A549 (cell line): ENCODE data around the gene MRGPRD. TPM values are rescaled to one million over a fixed set of nuclear protein-coding genes. Genes with fewer than 3 reads are reported as not detected.

Experiments used
- ATAC-seq, 2 experiments: fragments of 200-7000 bp in 1 of 2; fragments of >200 bp in 1 of 2; cut with Nextera tagmentation in 1 of 2; cut with Tn5 transposase in 1 of 2; 3 replicates each; pipeline versions ENCODE4 v1.8.0 to v1.9.1; 2018 to 2020; ENCODE audit warnings: mild to moderate bottlenecking in 1 of 2, moderate library complexity in 1 of 2
- CTCF ChIA-PET: fragments of 300-600 bp; sonication (Branson Sonifier 250); formaldehyde crosslinking; extraction: SDS; loops from one replicate; lab custom pipeline; 2021; ENCODE audit warnings: antibody characterized with exemption, inconsistent platforms; lab: Yijun Ruan, JAX
- POLR2A ChIA-PET: fragments of 350-600 bp; formaldehyde crosslinking; extraction: SDS; loops from one replicate; lab custom pipeline; 2021; ENCODE audit warnings: antibody characterized with exemption, inconsistent platforms; lab: Yijun Ruan, JAX
- DNase-seq, 2 experiments: peaks; one replicate each; pipeline versions ENCODE4 v3.0.0 to v3.0.0-alpha.2; 2011 to 2016; ENCODE audit warnings: low read depth in 1 of 2, low spot score in 1 of 2
- FAIRE-seq: peaks from 2 replicates; lab custom pipeline; 2011; peaks lifted over from hg19 to GRCh38; lab: Jason Lieb, UNC
- H3K27ac ChIP-seq, 2 experiments: fragments of >200 bp; sonication (Bioruptor Twin); formaldehyde crosslinking; 3 replicates each; pipeline ENCODE4 v1.5.1; 2016 to 2017
- H3K4me1 ChIP-seq: fragments of >200 bp; sonication (Bioruptor Twin); formaldehyde crosslinking; 3 replicates; pipeline ENCODE4 v1.6.1; 2016
- H3K4me2 ChIP-seq: fragments of >200 bp; sonication (Bioruptor Twin); formaldehyde crosslinking; 3 replicates; pipeline ENCODE4 v1.6.1; 2016
- H3K4me3 ChIP-seq: fragments of >200 bp; sonication (Bioruptor Twin); formaldehyde crosslinking; 3 replicates; pipeline ENCODE4 v1.5.1; 2016
- H3K9me3 ChIP-seq: fragments of >200 bp; sonication (Bioruptor Twin); formaldehyde crosslinking; 3 replicates; pipeline ENCODE4 v1.6.1; 2016
- CBX2 ChIP-seq: fragments of 200-600 bp; sonication (generic); IDR thresholded peaks from 2 replicates; pipeline ENCODE4 v1.6.1; 2016; ENCODE audit warnings: low read depth, mild to moderate bottlenecking, borderline replicate concordance
- CHD2 ChIP-seq: fragments of 150-350 bp; IDR thresholded peaks from 2 replicates; pipeline ENCODE4 v1.6.1; 2014; ENCODE audit warnings: low read length; ENCODE audit not compliant: partially characterized antibody
- CHD4 ChIP-seq: fragments of 200-600 bp; sonication (generic); IDR thresholded peaks from 2 replicates; pipeline ENCODE4 v1.6.1; 2016; ENCODE audit warnings: antibody characterized with exemption, mild to moderate bottlenecking, borderline replicate concordance
- EHF ChIP-seq: fragments of 250-450 bp; sonication (Bioruptor Pico); IDR thresholded peaks from 2 replicates; pipeline ENCODE4 v1.5.0; 2020; ENCODE audit warnings: mild to moderate bottlenecking
- EP300 ChIP-seq, 2 experiments: fragments of >200 bp; sonication (Bioruptor Twin); formaldehyde crosslinking; IDR thresholded peaks; 2 replicates in 1 of 2; 3 replicates in 1 of 2; pipeline ENCODE4 v1.6.1; 2016 to 2017
- FOSB ChIP-seq: fragments of 250-450 bp; sonication (Bioruptor Pico); IDR thresholded peaks from 2 replicates; pipeline ENCODE4 v1.5.0; 2020; ENCODE audit warnings: mild to moderate bottlenecking, moderate library complexity
- GATA3 ChIP-seq: IDR thresholded peaks from 2 replicates; pipeline ENCODE4 v1.6.1; 2012; ENCODE audit warnings: borderline replicate concordance
- HES2 ChIP-seq: fragments of >200 bp; sonication (Bioruptor Twin); formaldehyde crosslinking; IDR thresholded peaks from 2 replicates; pipeline ENCODE4 v1.6.1; 2016
- HOXB13 ChIP-seq: fragments of 250-450 bp; sonication (Bioruptor Pico); IDR thresholded peaks from 2 replicates; pipeline ENCODE4 v1.5.0; 2020; ENCODE audit warnings: low read depth, mild to moderate bottlenecking, moderate library complexity
- HOXB5 ChIP-seq: fragments of 250-450 bp; sonication (Bioruptor Pico); IDR thresholded peaks from 2 replicates; pipeline ENCODE4 v1.5.0; 2020; ENCODE audit warnings: mild to moderate bottlenecking, moderate library complexity
- JUN ChIP-seq, 2 experiments: fragments of >200 bp; sonication (Bioruptor Twin); formaldehyde crosslinking; IDR thresholded peaks; 2 replicates in 1 of 2; 3 replicates in 1 of 2; pipeline ENCODE4 v1.6.1; 2016 to 2017
- MAX ChIP-seq: IDR thresholded peaks from 2 replicates; pipeline ENCODE4 v1.6.1; 2012
- MYC ChIP-seq: IDR thresholded peaks from 2 replicates; pipeline ENCODE4 v1.6.1; 2012; ENCODE audit warnings: mild to moderate bottlenecking, inconsistent platforms, low read length, improper control_type of control experiment, borderline replicate concordance
- NFE2L2 ChIP-seq: fragments of 150-350 bp; conservative IDR thresholded peaks from 2 replicates; pipeline ENCODE4 v1.6.1; 2014; ENCODE audit warnings: low read length
- NPAS2 ChIP-seq: fragments of 250-450 bp; sonication (Bioruptor Pico); IDR thresholded peaks from 2 replicates; pipeline ENCODE4 v1.8.0; 2022; ENCODE audit warnings: mild to moderate bottlenecking, moderate library complexity, borderline replicate concordance
- PBX3 ChIP-seq: IDR thresholded peaks from 2 replicates; pipeline ENCODE4 v1.6.1; 2012
- PHF8 ChIP-seq: fragments of 200-600 bp; sonication (generic); IDR thresholded peaks from 2 replicates; pipeline ENCODE4 v1.6.1; 2016; ENCODE audit warnings: low read depth, mild to moderate bottlenecking, antibody characterized with exemption, moderate library complexity, borderline replicate concordance
- RARB ChIP-seq: fragments of 250-450 bp; sonication (Bioruptor Pico); IDR thresholded peaks from 2 replicates; pipeline ENCODE4 v1.8.0; 2021; ENCODE audit warnings: mild to moderate bottlenecking, moderate library complexity
- RFX5 ChIP-seq: fragments of 450-650 bp; IDR thresholded peaks from 2 replicates; pipeline ENCODE4 v1.7.1; 2014; ENCODE audit warnings: antibody characterized with exemption, mild to moderate bottlenecking, moderate library complexity
- SREBF2 ChIP-seq: fragments of 450-650 bp; IDR thresholded peaks from 2 replicates; pipeline ENCODE4 v1.6.1; 2014; ENCODE audit warnings: mild to moderate bottlenecking, moderate library complexity
- ZFP36 ChIP-seq: fragments of 450-650 bp; IDR thresholded peaks from 2 replicates; pipeline ENCODE4 v1.6.1; 2014; ENCODE audit warnings: borderline replicate concordance; ENCODE audit not compliant: partially characterized antibody
- WGBS: methylation state at CpG from one replicate; pipeline ENCODE4 v1.1.6; 2017; ENCODE audit errors: missing lambda C conversion rate; 5-methylcytosine and 5-hydroxymethylcytosine counted together
- polyA plus RNA-seq, 4 experiments: library from polyadenylated mRNA; depleted of rRNA in 3 of 4; stranded (reverse); fragments of >200 nt; fragmentation: RNase III in 1 of 4; extraction: RNeasy Plus Mini Kit Qiagen cat#74134 plus additional on column Dnase treatment in 1 of 4; gene quantifications; 2 replicates in 3 of 4; 3 replicates in 1 of 4; pipeline ENCODE4 v1.2.3, GENCODE V29; 2011 to 2017
- TF ChIP-seq, protein P1 (sequence below): IDR thresholded peaks from 2 replicates; pipeline ENCODE4 v1.6.1; 2012; ENCODE audit warnings: low read depth, borderline replicate concordance
- TF ChIP-seq, protein P2 (sequence below): fragments of >200 bp; sonication (Bioruptor Twin); formaldehyde crosslinking; IDR thresholded peaks from 3 replicates; pipeline ENCODE4 v1.5.1; 2016
- TF ChIP-seq, protein P3 (sequence below): fragments of 150-350 bp; IDR thresholded peaks from 2 replicates; pipeline ENCODE4 v1.6.1; 2014; ENCODE audit warnings: low read depth, mild to moderate bottlenecking, low read length
- TF ChIP-seq, protein P4 (sequence below): fragments of 200-600 bp; sonication (generic); IDR thresholded peaks from 2 replicates; pipeline ENCODE4 v1.6.1; 2016; ENCODE audit warnings: antibody characterized with exemption, mild to moderate bottlenecking, moderate library complexity

MRGPRD gene
- polyA plus RNA-seq, 2 of the 4 experiments (the other 2 are of a cell fraction), result not detected

- H3K27ac ChIP-seq, result no peak overlapping the region
- TF ChIP-seq EP300 (IDR thresholded peaks at IDR 0.05) (no peak), MYC (no peak), PBX3 (no peak), HOXB13 (CRISPR knock-in tag) (no peak), PHF8 (no peak), GATA3 (no peak), RARB (CRISPR knock-in tag) (no peak), NPAS2 (CRISPR knock-in tag) (no peak)
- TF ChIP-seq, protein P1, sequence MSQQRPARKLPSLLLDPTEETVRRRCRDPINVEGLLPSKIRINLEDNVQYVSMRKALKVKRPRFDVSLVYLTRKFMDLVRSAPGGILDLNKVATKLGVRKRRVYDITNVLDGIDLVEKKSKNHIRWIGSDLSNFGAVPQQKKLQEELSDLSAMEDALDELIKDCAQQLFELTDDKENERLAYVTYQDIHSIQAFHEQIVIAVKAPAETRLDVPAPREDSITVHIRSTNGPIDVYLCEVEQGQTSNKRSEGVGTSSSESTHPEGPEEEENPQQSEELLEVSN, result no peak
- no peaks in the 10 kb centered on the region for H3K4me1 ChIP-seq
- ChIA-PET CTCF (no interaction called here), POLR2A (no interaction called here)
- DNase-seq (no peak), FAIRE-seq (no peak), ATAC-seq (no peak)
- no peak overlapping the region for H3K4me2 ChIP-seq
- no peaks in the 10 kb centered on the region for H3K9me3 ChIP-seq
- WGBS, result 92% methylated on average over 27 of the region's 29 CpGs
- no peak overlapping the region for H3K4me3 ChIP-seq
Observed at GRCh38 chr11:68935516-68936357, 45.0 kb downstream of the MRGPRD start.

DNA sequence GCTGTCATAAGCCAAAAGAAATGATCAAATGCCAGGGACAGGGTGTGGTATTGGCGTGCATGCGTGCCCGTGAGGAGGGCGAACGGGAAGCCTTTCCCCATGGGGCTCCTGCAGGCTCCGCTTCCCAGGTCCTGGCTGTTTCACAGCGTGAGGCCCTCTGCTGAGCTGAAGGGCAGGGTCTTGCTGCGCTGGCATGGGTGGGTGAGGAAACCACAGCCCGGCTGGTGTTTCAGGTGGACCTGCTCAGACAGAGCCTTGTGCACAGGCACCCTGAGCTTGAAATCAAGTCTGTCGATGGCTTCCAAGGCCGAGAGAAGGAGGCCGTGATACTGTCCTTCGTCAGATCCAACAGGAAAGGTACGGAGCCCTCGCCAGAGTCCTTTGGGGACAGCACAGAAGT lies 45.7 kb downstream of the MRGPRD start:
- no peak for TF ChIP-seq HOXB5 (CRISPR knock-in tag)
- no peak for TF ChIP-seq PHF8
- no peak for TF ChIP-seq NFE2L2
- no peak for TF ChIP-seq CHD2
- no peak for TF ChIP-seq JUN (IDR thresholded peaks at IDR 0.05)
- TF ChIP-seq MAX, result no peak
- TF ChIP-seq, protein P2, sequence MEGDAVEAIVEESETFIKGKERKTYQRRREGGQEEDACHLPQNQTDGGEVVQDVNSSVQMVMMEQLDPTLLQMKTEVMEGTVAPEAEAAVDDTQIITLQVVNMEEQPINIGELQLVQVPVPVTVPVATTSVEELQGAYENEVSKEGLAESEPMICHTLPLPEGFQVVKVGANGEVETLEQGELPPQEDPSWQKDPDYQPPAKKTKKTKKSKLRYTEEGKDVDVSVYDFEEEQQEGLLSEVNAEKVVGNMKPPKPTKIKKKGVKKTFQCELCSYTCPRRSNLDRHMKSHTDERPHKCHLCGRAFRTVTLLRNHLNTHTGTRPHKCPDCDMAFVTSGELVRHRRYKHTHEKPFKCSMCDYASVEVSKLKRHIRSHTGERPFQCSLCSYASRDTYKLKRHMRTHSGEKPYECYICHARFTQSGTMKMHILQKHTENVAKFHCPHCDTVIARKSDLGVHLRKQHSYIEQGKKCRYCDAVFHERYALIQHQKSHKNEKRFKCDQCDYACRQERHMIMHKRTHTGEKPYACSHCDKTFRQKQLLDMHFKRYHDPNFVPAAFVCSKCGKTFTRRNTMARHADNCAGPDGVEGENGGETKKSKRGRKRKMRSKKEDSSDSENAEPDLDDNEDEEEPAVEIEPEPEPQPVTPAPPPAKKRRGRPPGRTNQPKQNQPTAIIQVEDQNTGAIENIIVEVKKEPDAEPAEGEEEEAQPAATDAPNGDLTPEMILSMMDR, result no peak
- TF ChIP-seq ZFP36, result no peak
- TF ChIP-seq CHD4, result no peak
- TF ChIP-seq EHF (CRISPR knock-in tag), result no peak
- TF ChIP-seq CBX2, result no peak
- no peak for TF ChIP-seq HES2
- TF ChIP-seq HOXB13 (CRISPR knock-in tag), result no peak
- TF ChIP-seq FOSB (CRISPR knock-in tag), result no peak
- TF ChIP-seq RFX5, result no peak
- no peak for TF ChIP-seq SREBF2
- TF ChIP-seq, protein P3, sequence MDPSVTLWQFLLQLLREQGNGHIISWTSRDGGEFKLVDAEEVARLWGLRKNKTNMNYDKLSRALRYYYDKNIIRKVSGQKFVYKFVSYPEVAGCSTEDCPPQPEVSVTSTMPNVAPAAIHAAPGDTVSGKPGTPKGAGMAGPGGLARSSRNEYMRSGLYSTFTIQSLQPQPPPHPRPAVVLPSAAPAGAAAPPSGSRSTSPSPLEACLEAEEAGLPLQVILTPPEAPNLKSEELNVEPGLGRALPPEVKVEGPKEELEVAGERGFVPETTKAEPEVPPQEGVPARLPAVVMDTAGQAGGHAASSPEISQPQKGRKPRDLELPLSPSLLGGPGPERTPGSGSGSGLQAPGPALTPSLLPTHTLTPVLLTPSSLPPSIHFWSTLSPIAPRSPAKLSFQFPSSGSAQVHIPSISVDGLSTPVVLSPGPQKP, result no peak
- TF ChIP-seq, protein P4, sequence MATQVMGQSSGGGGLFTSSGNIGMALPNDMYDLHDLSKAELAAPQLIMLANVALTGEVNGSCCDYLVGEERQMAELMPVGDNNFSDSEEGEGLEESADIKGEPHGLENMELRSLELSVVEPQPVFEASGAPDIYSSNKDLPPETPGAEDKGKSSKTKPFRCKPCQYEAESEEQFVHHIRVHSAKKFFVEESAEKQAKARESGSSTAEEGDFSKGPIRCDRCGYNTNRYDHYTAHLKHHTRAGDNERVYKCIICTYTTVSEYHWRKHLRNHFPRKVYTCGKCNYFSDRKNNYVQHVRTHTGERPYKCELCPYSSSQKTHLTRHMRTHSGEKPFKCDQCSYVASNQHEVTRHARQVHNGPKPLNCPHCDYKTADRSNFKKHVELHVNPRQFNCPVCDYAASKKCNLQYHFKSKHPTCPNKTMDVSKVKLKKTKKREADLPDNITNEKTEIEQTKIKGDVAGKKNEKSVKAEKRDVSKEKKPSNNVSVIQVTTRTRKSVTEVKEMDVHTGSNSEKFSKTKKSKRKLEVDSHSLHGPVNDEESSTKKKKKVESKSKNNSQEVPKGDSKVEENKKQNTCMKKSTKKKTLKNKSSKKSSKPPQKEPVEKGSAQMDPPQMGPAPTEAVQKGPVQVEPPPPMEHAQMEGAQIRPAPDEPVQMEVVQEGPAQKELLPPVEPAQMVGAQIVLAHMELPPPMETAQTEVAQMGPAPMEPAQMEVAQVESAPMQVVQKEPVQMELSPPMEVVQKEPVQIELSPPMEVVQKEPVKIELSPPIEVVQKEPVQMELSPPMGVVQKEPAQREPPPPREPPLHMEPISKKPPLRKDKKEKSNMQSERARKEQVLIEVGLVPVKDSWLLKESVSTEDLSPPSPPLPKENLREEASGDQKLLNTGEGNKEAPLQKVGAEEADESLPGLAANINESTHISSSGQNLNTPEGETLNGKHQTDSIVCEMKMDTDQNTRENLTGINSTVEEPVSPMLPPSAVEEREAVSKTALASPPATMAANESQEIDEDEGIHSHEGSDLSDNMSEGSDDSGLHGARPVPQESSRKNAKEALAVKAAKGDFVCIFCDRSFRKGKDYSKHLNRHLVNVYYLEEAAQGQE, result no peak
- no peak for FAIRE-seq
- POLR2A ChIA-PET, result no interaction called here
- Histone ChIP-seq H3K4me2 (no peak overlapping the region), H3K4me1 (no peaks in the 10 kb centered on the region), H3K9me3 (no peaks in the 10 kb centered on the region), H3K4me3 (no peak overlapping the region), H3K27ac (no peak overlapping the region)
- no peak for ATAC-seq
- WGBS, result 96% methylated on average over 15 of the region's 15 CpGs
- CTCF ChIA-PET, result no interaction called here
- DNase-seq, result no peak
